HS-27A (cell line): ENCODE data around the gene EPS15.
"Not testable (repeated sequence)": the region's sequence is repeated elsewhere in the genome, so short reads cannot be mapped to it uniquely, and the experiment has no call there.

Source experiments
- DNase-seq: peaks from one replicate; pipeline ENCODE4 v3.0.0-alpha.2; 2012; ENCODE audit warnings: low read depth, missing footprints

EPS15 gene

DNA sequence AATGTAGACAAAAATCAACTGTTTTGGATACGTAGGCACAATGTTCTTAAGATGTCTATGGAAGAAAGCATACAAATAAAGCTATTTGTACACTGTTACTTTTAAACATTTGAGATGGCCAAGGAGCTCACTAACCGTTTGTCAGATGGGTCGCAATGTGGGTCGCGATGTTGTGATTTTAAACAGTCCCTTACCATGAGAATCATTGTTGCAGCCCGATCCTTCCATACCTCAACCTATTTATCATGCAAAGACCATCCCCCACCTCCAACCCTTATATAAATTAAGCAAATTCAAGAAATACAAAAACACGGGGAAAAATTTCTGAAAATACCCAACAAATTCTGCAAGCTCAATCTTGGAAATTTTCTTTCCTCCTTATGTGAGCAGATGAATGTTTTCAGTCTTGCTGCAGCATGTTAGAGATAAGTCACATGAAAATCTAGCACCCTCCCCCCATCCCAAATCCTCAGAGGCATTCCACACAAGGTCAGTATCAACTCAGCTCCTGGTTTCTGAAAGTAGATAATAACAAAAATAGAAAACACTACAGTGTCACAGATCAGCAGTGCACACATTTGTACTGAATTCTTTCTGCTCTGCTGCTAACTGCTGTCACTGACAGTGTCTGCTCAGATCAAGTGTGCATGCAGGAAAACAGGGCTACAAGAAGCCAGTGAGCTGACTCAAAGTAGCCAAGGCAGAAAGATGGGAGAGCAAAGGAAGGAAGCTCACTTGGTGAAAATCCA lies 95.8 kb downstream of the EPS15 start:
- no peak for DNase-seq

DNA sequence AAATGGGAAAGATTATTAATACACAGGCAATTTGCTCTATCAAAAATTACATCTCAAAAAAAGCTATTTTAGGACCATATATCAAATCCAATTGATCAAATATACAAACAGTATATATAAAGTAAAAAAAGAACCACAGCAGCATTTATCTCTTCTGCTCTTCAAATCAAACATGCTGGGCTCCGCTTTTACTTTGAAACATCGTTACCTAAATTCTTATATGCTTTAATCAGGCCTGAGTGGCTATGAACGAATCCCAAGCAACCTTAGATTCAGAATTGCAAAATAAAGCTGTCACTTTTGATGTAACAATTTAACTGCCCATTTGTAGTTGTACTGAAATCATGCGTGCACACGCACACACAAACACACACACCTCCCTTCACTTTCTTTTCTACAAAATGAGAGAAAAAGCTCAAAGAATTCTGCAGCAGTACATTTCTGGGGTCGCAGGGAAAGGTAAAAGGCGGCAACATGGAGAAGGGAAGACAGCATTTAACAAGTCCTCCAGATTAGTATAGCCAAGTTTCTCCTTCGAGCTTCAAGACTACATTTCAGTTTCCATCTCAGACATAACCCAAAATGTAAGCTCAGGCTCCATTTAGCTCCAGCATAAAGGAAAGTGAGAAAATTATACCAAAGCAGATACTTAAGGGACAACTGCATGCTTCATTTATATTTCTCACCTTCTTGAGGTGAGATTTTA lies 96.5 kb downstream of the EPS15 start:
- DNase-seq: no peak

GRCh38 chr1:51421964-51422363 lies 97.1 kb downstream of the EPS15 start:
- no peak for DNase-seq

GRCh38 chr1:51420867-51421627 lies 98.0 kb downstream of the EPS15 start:
- no peak for DNase-seq

GRCh38 chr1:51418384-51418959 lies 100.6 kb downstream of the EPS15 start:
- DNase-seq: no peak

- DNase-seq: no peak
These were observed 101.3 kb downstream of the EPS15 start for GRCh38 chr1:51417496-51418383.

- DNase-seq: no peak
These were observed 102.2 kb downstream of the EPS15 start for GRCh38 chr1:51416910-51417309.

- DNase-seq: no peak
These were observed 103.1 kb downstream of the EPS15 start for GRCh38 chr1:51415963-51416362.

DNA sequence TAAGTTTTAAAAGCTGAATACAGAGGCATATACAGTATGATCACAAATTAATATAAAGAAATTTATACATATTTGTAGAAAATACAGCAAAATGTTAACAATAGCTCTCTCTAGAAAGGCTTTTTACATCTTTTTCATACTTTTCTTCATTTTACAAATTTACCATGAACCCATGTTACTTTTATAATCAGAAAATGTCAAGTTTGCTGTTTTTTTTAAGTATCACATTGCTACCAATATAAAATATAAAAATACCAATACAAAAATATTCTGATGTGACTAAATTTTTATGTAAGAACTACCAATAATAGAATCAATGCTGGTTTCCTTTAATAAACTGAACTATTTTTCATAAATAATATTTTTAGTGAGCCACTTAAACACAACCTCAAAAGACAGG lies 104.3 kb downstream of the EPS15 start:
- no peak for DNase-seq

- DNase-seq: not testable (repeated sequence)
These were observed 107.2 kb downstream of the EPS15 start for GRCh38 chr1:51411820-51412219.

- no peak for DNase-seq
These were observed 108.3 kb downstream of the EPS15 start for GRCh38 chr1:51410568-51411460.

DNA sequence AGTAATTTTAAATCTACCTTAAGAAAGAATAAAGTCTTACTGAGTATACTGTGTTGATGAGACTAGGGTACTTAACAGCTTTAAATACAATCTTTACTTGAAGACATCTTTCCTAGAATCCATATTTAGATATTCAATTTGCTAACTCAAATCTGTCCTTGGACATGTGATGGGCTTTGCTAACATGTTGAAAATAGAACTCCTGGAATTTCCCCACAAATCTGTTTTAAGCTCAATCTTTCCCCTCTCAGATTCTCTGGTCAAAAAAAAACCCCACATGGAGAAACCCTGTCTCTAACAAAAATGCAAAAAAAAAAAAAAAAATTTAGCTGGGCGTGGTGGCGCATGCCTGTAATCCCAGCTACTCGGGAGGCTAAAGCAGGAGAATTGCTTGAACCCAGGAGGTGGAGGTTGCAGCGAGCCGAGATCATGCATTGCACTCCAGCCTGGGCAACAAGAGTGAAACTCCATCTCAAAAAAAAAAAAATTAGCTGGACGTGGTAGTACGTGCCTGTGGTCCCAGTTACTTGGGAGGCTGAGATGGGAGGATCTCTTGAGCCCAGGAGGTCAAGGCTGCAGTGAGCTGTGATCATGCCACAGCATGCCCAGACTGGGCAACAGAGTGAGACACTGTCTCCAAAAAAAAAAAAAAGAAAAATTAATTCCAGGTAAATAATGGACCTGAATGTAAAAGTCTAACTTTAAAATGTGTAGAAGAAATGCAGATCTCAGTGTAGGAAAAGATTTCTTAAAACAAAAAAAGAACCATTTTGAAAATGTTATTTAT lies 109.1 kb downstream of the EPS15 start:
- not testable (repeated sequence) for DNase-seq

GRCh38 chr1:51392241-51392640 lies 126.8 kb downstream of the EPS15 start:
- no peak for DNase-seq

- DNase-seq: not testable (repeated sequence)
These were observed 128.4 kb downstream of the EPS15 start for GRCh38 chr1:51390641-51391040.

DNA sequence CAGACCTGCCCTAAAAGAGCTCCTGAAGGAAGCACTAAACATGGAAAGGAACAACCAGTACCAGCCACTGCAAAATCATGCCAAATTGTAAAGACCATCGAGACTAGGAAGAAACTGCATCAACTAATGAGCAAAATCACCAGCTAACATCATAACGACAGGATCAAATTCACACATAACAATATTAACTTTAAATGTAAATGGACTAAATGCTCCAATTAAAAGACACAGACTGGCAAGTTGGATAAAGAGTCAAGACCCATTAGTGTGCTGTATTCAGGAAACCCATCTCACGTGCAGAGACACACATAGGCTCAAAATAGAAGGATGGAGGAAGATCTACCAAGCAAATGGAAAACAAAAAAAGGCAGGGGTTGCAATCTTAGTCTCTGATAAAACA lies 131.8 kb downstream of the EPS15 start:
- not testable (repeated sequence) for DNase-seq

- DNase-seq: not testable (repeated sequence)
These were observed 132.8 kb downstream of the EPS15 start for GRCh38 chr1:51386259-51386658.

DNA sequence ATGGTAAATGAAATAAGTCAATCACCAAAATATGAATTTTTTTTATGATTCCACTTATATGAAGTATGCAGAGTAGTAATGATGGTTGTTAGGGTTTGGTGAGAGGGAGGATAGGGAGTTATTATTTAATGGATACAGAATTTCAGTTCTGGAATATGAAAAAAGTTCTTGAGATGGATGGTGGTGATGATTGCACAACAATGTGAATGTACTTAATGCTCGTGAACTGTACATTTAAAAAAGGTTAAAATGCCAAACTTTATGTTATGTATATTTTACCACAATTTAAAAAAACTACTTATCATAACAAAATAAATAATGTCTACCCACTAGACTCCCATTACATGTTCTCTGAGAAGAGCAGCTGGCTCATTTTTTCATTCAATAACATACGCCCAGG lies 133.3 kb downstream of the EPS15 start:
- DNase-seq: no peak

GRCh38 chr1:51381964-51382363 lies 137.1 kb downstream of the EPS15 start:
- DNase-seq: no peak

DNA sequence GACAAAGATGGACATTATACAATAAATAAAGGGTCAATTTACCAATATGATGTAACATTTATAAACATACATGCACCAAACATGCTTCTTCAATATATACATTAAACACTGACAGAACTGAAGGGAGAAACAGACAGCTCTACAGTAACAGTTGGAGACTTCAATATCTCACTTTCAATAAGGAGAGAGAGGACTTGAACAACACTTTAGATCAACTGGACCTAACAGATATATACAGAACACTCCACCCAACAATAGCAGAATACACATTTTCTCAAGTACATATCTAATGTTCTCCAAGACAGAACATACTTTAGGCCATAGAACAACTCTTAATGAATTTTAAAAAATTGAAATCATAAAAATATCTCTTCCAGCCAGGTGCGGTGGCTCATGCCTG lies 138.1 kb downstream of the EPS15 start:
- no peak for DNase-seq

- no peak for DNase-seq
These were observed 140.2 kb downstream of the EPS15 start for GRCh38 chr1:51378871-51379270.
